Stimulated activated CD4-positive, alpha-beta T cell treated with anti-CD3 and anti-CD28 coated beads, TNF-alpha, amount 100 ng/mL, for 48 hours (primary cell): ENCODE measurements around the gene KIRREL3.

Experiments used
- DNase-seq, 3 donors: peaks; one replicate each; pipeline ENCODE4 v3.0.0-alpha.2; 2020; ENCODE audit warnings: low read depth in 3 of 3

KIRREL3 gene

GRCh38 chr11:126914941-126915340 is 85.6 kb downstream of the KIRREL3 start:
- DNase-seq: no peak

GRCh38 chr11:126914166-126914565 is 86.4 kb downstream of the KIRREL3 start:
- no peak for DNase-seq

GRCh38 chr11:126904520-126904919 is 96.0 kb downstream of the KIRREL3 start:
- no peak for DNase-seq

GRCh38 chr11:126901783-126902182 is 98.8 kb downstream of the KIRREL3 start:
- no peak for DNase-seq

GRCh38 chr11:126899961-126900748 is 100.4 kb downstream of the KIRREL3 start:
- DNase-seq: no peak

- no peak for DNase-seq
These were observed 101.8 kb downstream of the KIRREL3 start for GRCh38 chr11:126898802-126899201.

GRCh38 chr11:126897430-126897829 is 103.1 kb downstream of the KIRREL3 start:
- no peak for DNase-seq

GRCh38 chr11:126896025-126896424 is 104.5 kb downstream of the KIRREL3 start:
- no peak for DNase-seq

GRCh38 chr11:126893796-126894195 is 106.8 kb downstream of the KIRREL3 start:
- no peak for DNase-seq

- no peak for DNase-seq
These were observed 107.8 kb downstream of the KIRREL3 start for GRCh38 chr11:126892756-126893155.

GRCh38 chr11:126891556-126892217 is 108.9 kb downstream of the KIRREL3 start:
- DNase-seq: no peak

GRCh38 chr11:126890561-126890960 is 110.0 kb downstream of the KIRREL3 start:
- DNase-seq: no peak

- no peak for DNase-seq
These were observed 112.4 kb downstream of the KIRREL3 start for GRCh38 chr11:126888115-126888712.

- no peak for DNase-seq
These were observed 113.9 kb downstream of the KIRREL3 start for GRCh38 chr11:126886636-126887035.

- DNase-seq: no peak
These were observed 114.5 kb downstream of the KIRREL3 start for GRCh38 chr11:126886085-126886484.

GRCh38 chr11:126884594-126884993 is 116.0 kb downstream of the KIRREL3 start:
- no peak for DNase-seq

- DNase-seq: no peak
These were observed 116.4 kb downstream of the KIRREL3 start for GRCh38 chr11:126884192-126884591.

GRCh38 chr11:126880872-126881271 is 119.7 kb downstream of the KIRREL3 start:
- no peak for DNase-seq

- no peak for DNase-seq
These were observed 121.1 kb downstream of the KIRREL3 start for GRCh38 chr11:126879516-126879915.

- DNase-seq: no peak
These were observed 121.6 kb downstream of the KIRREL3 start for GRCh38 chr11:126878913-126879482.

GRCh38 chr11:126874831-126875230 is 125.7 kb downstream of the KIRREL3 start:
- DNase-seq: no peak

GRCh38 chr11:126874276-126874675 is 126.3 kb downstream of the KIRREL3 start:
- DNase-seq: no peak

- no peak for DNase-seq
These were observed 128.8 kb downstream of the KIRREL3 start for GRCh38 chr11:126871792-126872191.
